ENCODE data around the gene PDE6B.

The PDE6B gene

DNA sequence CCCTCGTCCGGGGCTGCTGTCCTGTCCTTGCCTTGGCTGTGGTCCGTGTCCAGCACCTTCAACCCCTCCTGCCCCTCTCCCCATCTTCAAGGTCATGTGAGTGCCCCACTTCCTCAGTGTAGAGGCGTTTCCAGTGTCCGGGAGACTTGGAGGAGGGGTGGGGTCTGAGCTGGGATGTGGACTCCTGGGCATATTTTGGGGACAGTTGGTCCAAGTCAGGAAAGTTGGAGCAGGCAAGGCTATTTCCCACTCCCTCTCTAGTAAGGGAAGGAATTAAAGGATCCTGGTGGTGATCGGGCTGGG is 83.2 kb downstream of the PDE6B start:
- no peak for DNase-seq

DNA sequence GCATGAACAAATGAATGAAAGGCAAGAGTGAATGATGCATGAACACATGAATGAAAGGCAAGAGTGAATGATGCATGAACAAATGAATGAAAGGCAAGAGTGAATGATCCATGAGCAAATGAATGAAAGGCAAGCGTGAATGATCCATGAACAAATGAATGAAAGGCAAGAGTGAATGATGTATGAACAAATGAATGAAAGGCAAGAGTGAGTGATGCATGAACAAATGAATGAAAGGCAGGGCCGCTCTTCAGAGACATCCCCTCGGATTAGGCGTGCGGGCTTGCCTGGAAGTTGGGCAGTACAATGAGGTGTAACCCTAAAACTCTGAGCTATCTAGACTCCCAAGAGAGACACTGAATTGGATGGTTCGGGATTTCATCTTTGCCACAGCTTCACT is 84.0 kb downstream of the PDE6B start:
- no peak for DNase-seq

DNA sequence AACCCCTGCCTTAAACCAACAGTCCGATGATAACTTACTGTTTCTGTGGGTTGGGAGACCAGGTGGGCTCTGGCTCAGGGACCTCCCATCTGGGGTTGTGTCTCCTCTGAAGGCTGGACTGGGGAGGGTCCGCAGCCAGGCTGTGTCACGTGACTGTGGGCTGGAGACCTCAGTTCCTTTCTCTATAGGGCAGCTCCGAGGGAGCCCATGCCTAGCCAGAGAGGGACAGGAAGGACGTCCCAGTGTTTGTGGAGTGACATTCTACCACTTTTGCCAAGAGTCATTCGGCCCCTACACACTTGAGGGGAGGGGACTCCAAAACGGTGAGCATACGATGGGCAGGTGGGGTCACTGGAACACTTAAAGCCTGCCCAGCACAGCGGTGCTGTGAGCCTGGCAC is 84.7 kb downstream of the PDE6B start:
- DNase-seq = no peak

DNA sequence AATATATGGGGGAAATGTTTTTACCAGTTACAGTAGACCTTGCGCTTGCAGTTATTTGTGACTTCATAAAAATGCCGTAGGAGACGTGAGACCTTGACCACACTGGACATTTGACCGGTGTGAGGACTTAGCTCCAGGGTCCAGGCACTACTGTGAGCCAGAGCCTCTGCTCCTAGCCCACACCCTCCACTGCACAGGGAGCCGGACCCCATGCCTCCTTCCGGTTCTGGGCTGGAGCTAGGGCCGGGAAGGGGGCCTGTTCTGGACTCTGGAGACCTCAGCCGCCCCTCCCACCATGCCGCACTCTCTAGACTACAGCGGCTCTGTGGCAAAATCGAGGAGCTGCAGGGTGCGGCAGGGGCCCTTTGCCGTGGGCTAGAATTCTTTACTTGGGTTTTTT is 85.5 kb downstream of the PDE6B start:
- DNase-seq = no peak

DNA sequence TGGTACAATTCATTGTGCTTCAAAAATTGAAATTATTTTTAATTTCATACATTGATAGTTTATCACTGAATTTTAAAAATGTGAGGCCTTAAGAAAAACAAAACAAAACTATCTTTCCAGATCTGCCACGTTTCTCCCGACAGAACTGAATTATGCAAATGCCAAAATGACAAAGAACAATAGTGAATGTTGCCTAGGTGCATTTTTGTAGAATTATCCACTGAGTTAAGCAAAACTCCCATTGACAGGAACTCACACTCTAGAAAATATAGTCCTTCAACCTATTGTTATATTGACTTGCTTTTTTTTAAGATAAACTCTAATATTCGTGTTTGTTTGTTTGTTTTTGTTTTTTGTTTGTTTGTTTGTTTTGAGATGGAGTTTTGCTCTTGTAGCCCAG is 86.7 kb downstream of the PDE6B start:
- no peak for DNase-seq

DNA sequence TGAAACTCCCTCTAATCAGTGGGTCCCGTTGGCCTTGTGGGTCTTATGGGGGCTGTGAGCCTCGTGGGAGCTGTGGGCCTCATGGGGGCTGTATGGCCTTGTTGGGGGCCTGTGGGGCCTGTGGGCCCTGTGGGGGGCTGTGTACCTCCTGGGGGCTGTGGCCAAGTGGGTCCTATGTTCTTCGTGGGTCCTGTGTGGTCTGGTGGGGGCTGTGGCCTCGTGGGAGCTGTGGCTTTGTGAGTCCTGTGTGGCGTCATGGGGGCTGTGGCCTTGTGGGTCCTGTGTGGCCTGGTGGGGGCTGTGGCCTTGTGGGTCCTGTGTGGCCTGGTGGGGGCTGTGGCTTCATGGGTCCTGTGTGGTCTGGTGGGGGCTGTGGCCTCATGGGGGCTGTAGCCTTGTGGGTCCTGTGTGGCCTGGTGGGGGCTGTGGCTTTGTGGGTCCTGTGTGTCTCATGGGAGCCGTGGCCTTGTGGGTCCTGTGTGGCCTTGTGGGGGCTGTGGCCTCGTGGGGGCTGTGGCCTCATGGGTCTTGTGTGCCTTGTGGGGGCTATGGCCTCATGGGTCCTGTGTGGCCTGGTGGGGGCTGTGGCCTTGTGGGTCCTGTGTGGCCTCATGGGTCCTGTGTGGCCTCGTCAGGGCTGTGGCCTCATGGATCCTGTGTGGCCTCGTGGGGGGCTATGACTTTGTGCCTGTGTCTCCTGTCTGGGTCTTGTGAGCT is 87.7 kb downstream of the PDE6B start:
- DNase-seq = no peak

DNA sequence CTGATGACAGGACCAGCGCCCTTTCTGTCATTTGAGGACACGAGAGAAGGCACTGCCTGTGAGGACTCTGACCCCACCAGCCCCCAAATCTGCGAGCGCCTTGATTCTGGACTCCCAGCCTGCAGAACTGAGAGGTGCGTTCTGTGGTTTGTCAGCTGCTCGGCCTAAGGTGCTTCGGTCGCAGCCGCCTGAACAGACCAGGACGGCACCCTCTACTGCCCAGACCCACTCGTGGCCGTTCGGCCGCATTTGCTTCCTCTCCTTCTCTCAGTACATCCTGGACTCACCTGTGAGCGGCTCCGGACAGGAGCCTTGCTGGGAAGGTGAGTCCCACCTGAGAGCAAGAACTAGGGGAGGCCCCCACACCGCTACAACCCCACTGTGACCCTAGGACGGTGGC is 88.7 kb downstream of the PDE6B start:
- no peak for DNase-seq

DNA sequence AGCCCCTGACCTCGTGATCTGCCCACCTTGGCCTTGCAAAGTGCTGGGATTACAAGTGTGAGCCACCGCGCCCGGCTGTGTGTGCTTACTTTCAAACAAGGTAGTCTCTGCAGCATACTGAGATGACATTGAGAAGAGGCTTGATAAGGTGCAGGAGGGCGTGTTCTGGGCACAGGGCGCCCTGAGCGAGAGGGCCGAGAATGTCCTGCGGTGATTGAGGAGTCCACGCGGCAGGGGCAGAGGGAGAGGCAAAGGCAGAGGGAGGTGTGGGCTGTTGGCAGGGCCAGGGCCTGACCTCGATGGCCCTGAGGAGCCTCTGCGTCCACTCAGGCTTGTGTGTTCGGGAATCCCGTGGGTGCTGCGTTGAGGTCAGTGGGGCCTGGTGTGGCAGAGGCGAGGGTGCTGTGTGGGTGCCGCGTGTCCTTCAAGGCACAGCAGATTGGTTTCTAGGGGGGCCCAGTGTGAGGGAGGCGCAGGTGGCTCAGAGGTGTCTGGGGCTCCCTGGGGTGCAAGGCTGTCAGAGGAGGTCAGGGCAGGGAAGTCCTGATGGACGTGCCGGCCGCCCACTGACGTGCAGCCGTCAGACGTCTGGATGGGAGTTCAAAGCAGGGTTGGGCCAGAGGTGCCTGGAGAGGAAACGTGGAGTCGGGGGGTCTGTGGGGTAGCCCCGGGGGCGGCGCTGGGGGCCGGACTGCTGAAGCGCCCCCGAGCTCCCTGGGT is 92.4 kb downstream of the PDE6B start:
- DNase-seq = no peak

DNA sequence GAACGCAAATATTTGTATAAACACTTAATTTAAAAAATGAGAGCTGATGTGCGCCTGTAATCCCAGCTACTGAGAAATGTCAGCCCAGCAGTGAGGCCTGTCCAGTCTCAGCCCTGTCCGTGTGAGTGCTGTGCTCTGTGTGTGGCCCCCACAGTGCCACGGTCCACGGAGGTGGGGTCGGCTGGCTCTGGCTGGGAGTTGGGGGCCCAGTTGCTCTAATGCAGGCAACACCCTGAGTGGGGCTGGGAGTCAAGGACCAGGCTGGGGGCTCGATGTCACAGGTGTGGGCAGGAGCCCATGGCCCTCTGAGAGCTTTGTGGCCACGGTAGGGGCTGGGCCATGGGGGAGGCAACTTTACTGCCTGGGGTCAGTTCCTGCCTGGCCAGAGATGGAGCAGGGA is 93.1 kb downstream of the PDE6B start:
- DNase-seq = no peak
